Left lung (tissue), 10 donors: ENCODE results near the gene TMEM63A. TPM values are rescaled to one million over a fixed set of nuclear protein-coding genes. Genes with fewer than 3 reads are reported as not detected.

Experiments used
- ATAC-seq: fragments of 200-7000 bp; cut with Tn5 transposase; one replicate; pipeline ENCODE4 v1.9.1; 2020; ENCODE audit warnings: moderate library complexity
- DNase-seq, 4 donors: peaks; one replicate each; pipeline ENCODE4 v3.0.0-alpha.2; 2013 to 2020
- H3K27ac ChIP-seq, 2 donors: fragments of 200-600 bp; sonication (generic) in 1 of 2; one replicate each; pipeline versions ENCODE4 v1.5.0 to v1.8.0; 2020 to 2021
- H3K27me3 ChIP-seq, 2 donors: fragments of 200-600 bp; sonication (generic) in 1 of 2; one replicate each; pipeline versions ENCODE4 v1.5.0 to v1.8.0; 2020 to 2021
- H3K36me3 ChIP-seq, 2 donors: fragments of 200-600 bp; sonication (generic) in 1 of 2; one replicate each; pipeline versions ENCODE4 v1.5.0 to v1.8.0; 2020 to 2021
- H3K4me1 ChIP-seq, 2 donors: fragments of 200-600 bp; one replicate each; pipeline ENCODE4 v1.8.0; 2021
- H3K4me3 ChIP-seq, 2 donors: fragments of 200-600 bp; sonication (generic) in 1 of 2; one replicate each; pipeline versions ENCODE4 v1.5.0 to v1.8.0; 2020 to 2021; ENCODE audit warnings: mild to moderate bottlenecking in 1 of 2
- H3K9me3 ChIP-seq, 2 donors: fragments of 200-600 bp; sonication (generic) in 1 of 2; one replicate each; pipeline versions ENCODE4 v1.5.0 to v1.8.0; 2020 to 2021
- intact Hi-C, 2 donors: fragments of 100-400 bp; cut with DNase I; formaldehyde crosslinking; loops; one replicate each; pipeline versions ENCODE4 v1.11.2 to v1.14.2; 2022
- polyA plus RNA-seq, 6 donors: library from polyadenylated mRNA; unstranded; fragments of 120-200 nt; gene quantifications; one replicate each; pipeline ENCODE4 v1.2.1, GENCODE V29; 2013; ENCODE audit not compliant: insufficient read length in 6 of 6
- total RNA-seq, 2 donors: library from RNA; stranded (reverse); fragmentation: NEBNext Ultra II Directional; extraction: Animal tissue kit (Norgen Biotek cat#: 25700); gene quantifications; one replicate each; pipeline ENCODE4 v1.2.1, GENCODE V29; 2021
- TF ChIP-seq, protein P1 (sequence below), 2 donors: fragments of 200-600 bp; sonication (generic) in 1 of 2; IDR thresholded peaks; one replicate each; pipeline versions ENCODE4 v1.5.0 to v1.8.0; 2021; ENCODE audit warnings: antibody characterized with exemption in 2 of 2
- donor health status: DM: no; HTN: yes; CAD: no.
- donor health status: DM: no; HTN: no; CAD: no.

Gene TMEM63A
- total and polyA plus RNA-seq, 8 donors: 77.4 to 167 (median 123) TPM

DNA sequence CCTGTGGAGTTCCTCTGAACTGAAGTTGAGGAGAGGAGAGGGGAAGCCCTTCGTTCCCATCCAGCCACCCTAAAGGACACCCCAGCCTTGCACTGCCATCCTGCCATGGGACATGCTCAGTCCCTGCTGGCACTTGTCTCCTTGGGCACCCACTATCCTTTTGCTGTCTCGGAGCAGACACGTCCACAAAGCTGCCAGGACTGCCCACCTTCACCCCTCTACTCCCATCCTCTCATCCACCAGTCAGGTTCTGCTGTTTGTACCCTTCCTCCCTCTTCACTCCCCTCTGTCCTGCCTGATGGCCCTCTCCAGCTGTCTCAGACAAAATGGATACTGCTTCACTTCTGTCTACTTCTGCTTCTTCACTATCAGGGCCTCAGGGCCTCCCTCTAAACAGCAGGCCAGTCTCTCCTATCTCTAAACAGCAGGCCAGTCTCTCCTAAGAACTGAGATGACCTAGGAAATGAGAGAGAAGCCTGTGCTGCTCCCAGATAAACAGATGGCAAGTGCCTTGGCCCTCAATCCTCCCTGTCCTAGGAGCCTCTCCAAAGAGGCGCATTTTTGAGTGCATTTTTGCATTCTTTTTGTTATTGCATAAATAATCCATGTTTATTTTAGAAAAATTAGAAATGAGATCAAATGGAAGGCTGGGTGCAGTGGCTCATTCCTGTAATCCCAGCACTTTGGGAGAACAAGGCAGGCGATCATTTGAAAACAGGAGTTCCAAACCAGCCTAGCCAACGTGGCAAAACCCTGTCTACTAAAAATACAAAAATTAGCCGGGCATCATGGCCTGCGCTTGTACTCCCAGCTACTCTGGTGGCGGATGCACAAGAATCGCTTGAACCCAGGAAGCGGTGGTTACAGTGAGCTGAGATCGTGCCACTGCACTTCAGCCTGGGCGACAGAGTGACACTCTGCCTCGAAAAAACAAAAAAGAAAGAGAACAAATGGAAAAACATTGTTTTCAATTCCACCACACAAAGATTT lies 46.3 kb upstream of the TMEM63A start:
- H3K27me3 ChIP-seq: no peaks in the 10 kb centered on the region
- H3K4me3 ChIP-seq: no peak overlapping the region
- H3K4me1 ChIP-seq: peaks cover 4 to 10% of the 10 kb centered on the region in 2 donors
- ATAC-seq (no peak), DNase-seq (no peak)
- no peak overlapping the region for H3K27ac ChIP-seq
- intact Hi-C loops: no loop called here
- no peaks in the 10 kb centered on the region for H3K36me3 ChIP-seq
- TF ChIP-seq, protein P1, sequence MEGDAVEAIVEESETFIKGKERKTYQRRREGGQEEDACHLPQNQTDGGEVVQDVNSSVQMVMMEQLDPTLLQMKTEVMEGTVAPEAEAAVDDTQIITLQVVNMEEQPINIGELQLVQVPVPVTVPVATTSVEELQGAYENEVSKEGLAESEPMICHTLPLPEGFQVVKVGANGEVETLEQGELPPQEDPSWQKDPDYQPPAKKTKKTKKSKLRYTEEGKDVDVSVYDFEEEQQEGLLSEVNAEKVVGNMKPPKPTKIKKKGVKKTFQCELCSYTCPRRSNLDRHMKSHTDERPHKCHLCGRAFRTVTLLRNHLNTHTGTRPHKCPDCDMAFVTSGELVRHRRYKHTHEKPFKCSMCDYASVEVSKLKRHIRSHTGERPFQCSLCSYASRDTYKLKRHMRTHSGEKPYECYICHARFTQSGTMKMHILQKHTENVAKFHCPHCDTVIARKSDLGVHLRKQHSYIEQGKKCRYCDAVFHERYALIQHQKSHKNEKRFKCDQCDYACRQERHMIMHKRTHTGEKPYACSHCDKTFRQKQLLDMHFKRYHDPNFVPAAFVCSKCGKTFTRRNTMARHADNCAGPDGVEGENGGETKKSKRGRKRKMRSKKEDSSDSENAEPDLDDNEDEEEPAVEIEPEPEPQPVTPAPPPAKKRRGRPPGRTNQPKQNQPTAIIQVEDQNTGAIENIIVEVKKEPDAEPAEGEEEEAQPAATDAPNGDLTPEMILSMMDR (IDR thresholded peaks at IDR 0.05): no peak
- no peaks in the 10 kb centered on the region for H3K9me3 ChIP-seq

DNA sequence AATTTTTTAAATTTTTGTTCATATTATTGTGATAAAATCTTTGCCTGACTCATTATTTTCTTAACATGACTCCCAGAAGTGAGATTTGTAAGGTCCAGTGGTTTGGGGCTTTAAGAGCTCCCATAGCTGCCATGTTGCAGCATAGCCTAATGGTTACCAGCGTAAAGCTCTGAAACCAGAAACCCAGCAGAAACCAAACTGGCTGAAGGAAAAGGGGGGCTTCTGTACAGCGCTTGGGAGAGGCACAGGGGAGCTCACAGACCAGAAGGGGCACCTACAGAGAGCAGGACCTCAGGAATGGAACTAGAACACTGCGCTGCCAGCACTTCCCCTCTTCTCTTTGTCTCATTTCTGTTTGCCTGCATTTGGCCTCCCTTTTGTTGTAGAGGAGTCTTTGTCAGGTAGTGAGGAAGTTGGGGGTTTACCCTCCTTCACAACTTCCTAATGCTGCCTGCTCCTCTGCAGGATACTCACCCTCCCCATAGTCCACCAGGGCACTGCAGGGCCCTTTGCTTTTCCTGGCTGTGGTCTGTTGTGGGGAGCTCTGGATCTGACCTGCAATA lies 44.5 kb upstream of the TMEM63A start:
- Histone ChIP-seq H3K27me3 (no peaks in the 10 kb centered on the region), H3K36me3 (peaks cover 0 to 7% of the 10 kb centered on the region in 2 donors), H3K4me3 (no peak overlapping the region), H3K9me3 (no peaks in the 10 kb centered on the region), H3K27ac (no peak overlapping the region), H3K4me1 (peaks cover 12 to 25% of the 10 kb centered on the region in 2 donors)
- intact Hi-C loops: no loop called here
- ATAC-seq (no peak), DNase-seq (no peak)
- TF ChIP-seq, protein P1 (IDR thresholded peaks at IDR 0.05): no peak

DNA sequence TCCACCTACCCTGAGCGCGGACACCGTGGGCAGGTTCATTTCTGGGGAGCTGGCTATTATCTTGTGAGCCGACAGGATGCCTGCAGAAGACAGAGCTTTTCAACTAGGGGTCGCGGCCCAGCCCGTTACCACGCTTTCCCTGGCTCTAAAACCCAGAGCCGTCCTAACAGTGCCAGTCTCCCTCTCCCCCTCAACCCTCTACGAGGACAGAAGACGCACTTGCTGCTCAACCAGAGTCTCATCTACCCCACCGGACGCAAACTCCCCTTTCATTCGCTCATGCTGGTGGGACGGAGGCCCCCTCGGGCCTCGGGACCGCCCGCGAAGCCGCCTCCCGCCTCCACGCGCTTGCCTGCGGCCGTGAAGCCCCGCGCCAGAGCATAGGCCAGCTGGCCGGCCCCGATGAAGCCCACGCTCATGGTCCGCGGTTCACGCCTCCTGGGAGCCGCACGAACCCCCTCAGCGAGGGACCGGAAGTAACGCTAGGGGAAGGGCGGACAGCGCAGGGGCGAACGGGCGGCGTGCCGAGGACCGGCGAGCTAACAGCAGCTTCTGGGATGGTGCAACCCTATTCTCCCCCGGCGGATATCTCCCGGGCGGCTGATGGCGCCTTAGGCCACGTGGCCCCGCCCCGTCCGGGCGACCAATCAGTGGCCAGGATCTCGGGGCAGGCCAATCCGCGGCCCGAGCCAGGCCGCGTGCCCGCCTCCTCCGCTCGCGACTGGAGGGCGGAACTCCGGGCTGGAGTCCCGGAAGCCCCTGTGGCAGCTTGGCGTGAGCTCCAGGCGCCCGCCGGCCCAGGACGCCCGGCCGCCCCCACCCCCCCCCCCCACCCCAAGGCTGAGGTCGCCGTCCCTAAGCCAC lies 41.7 kb upstream of the TMEM63A start, which contains the start of gene PYCR2:
TSS of gene PYCR2 (minus strand) at position 559 of the 864 bp plus-strand sequence. CDS start at position 419, 140 bp downstream.
- intact Hi-C loops: no loop called here
- H3K4me1 ChIP-seq: peaks cover 12 to 43% of the 10 kb centered on the region in 2 donors
- peak; percentile 100 for ATAC-seq

DNA sequence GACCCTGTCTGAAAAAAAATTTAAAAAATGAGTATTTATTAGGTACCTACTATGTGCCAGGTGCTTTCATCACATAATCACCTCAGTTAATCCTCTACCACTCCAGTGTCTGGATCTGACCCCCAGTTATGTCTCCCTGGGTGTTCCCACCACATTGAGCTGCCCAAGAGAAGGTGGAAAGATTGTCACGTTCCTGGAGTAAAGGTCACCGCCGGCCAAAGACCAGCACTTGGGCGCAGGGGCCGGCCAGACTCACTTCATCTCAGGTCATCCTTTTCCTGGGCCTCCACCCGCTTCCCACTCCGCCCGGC lies 41.2 kb upstream of the TMEM63A start:
- Histone ChIP-seq H3K9me3 (no peaks in the 10 kb centered on the region), H3K27me3 (no peaks in the 10 kb centered on the region), H3K27ac (peak overlapping the region; percentile 80 to 97), H3K36me3 (peaks cover 0 to 37% of the 10 kb centered on the region in 2 donors), H3K4me3 (peak overlapping the region; percentile 90 to 95), H3K4me1 (peaks cover 12 to 43% of the 10 kb centered on the region in 2 donors)
- intact Hi-C loops: no loop called here
- DNase-seq (no peak), ATAC-seq (peak; percentile 23)
- TF ChIP-seq, protein P1 (IDR thresholded peaks at IDR 0.05): no peak

More for the DNA sequence above, 41.7 kb upstream of the TMEM63A start, which contains the start of gene PYCR2:
- Histone ChIP-seq H3K9me3 (no peaks in the 10 kb centered on the region), H3K4me3 (peak within 1 kb of the TSS; percentile 90 to 95), H3K27ac (peak within 1 kb of the TSS; percentile 80 to 97), H3K27me3 (no peaks in the 10 kb centered on the region), H3K36me3 (peaks cover 0 to 31% of the 10 kb centered on the region in 2 donors)
- DNase-seq: peak; percentile 94 to 98 (median 96)
- TF ChIP-seq, protein P1 (IDR thresholded peaks at IDR 0.05): no peak
